HepG2 (cell line): Measurements from ENCODE around the gene PTPRD.

ENCODE experiments used
- CEBPZ ChIP-seq: IDR thresholded peaks from 2 replicates; pipeline ENCODE4 v1.6.1; 2012; ENCODE audit warnings: low read length, improper control_type of control experiment
- ETV6 ChIP-seq: sonication (generic); formaldehyde crosslinking; conservative IDR thresholded peaks from 2 replicates; pipeline ENCODE4 v1.4.0; 2020; ENCODE audit warnings: missing genetic modification reagents
- FOXA3 ChIP-seq: IDR thresholded peaks from 2 replicates; pipeline ENCODE4 v1.6.1; 2016; ENCODE audit warnings: missing genetic modification reagents, missing compliant biosample characterization
- NFRKB ChIP-seq: fragments of 450-650 bp; IDR thresholded peaks from 2 replicates; pipeline ENCODE4 v1.6.1; 2017
- NR2C2 ChIP-seq: sonication (generic); formaldehyde crosslinking; IDR thresholded peaks from 2 replicates; pipeline ENCODE4 v1.4.0; 2020; ENCODE audit warnings: missing genetic modification reagents, mild to moderate bottlenecking, moderate library complexity, borderline replicate concordance
- NR2F2 ChIP-seq: IDR thresholded peaks from 2 replicates; pipeline ENCODE4 v1.6.1; 2012; ENCODE audit warnings: low read depth, inconsistent platforms, borderline replicate concordance
- POLR2G ChIP-seq: fragments of 200-400 bp; formaldehyde crosslinking; IDR thresholded peaks from 2 replicates; pipeline ENCODE4 v1.6.1; 2018; ENCODE audit warnings: mild to moderate bottlenecking, low read depth, low read length, moderate library complexity
- RBFOX2 ChIP-seq: fragments of 200-400 bp; formaldehyde crosslinking; IDR thresholded peaks from 2 replicates; pipeline ENCODE4 v1.6.1; 2017; ENCODE audit warnings: low read depth, mild to moderate bottlenecking, low read length
- SIN3A ChIP-seq: IDR thresholded peaks from 2 replicates; pipeline ENCODE4 v1.6.1; 2011; ENCODE audit warnings: low read depth, mild to moderate bottlenecking, control low read depth, low read length, borderline replicate concordance
- TARDBP ChIP-seq: sonication (generic); formaldehyde crosslinking; IDR thresholded peaks from 2 replicates; pipeline ENCODE4 v1.8.0; 2022; ENCODE audit warnings: mild to moderate bottlenecking, missing genetic modification reagents
- ZNF256 ChIP-seq: sonication (generic); formaldehyde crosslinking; conservative IDR thresholded peaks from 2 replicates; pipeline ENCODE4 v1.4.0; 2020; ENCODE audit warnings: missing genetic modification reagents
- ZNF274 ChIP-seq: sonication (generic); formaldehyde crosslinking; IDR thresholded peaks from 2 replicates; pipeline ENCODE4 v1.5.1; 2020; ENCODE audit warnings: mild to moderate bottlenecking, missing genetic modification reagents
- ZZZ3 ChIP-seq: sonication (generic); formaldehyde crosslinking; IDR thresholded peaks from 2 replicates; pipeline ENCODE4 v1.4.0; 2020; ENCODE audit warnings: missing genetic modification reagents, mild to moderate bottlenecking, borderline replicate concordance

- TF ChIP-seq ZNF274 = no peak
- TF ChIP-seq ZZZ3 (CRISPR knock-in tag) = no peak
- no peak for TF ChIP-seq NR2C2 (CRISPR knock-in tag)
- TF ChIP-seq RBFOX2 = no peak
- TF ChIP-seq POLR2G = no peak
- no peak for TF ChIP-seq ETV6 (CRISPR knock-in tag)
- no peak for TF ChIP-seq SIN3A
- no peak for TF ChIP-seq ZNF256
- TF ChIP-seq CEBPZ = no peak
- TF ChIP-seq NFRKB = no peak
- TF ChIP-seq NR2F2 = no peak
- TF ChIP-seq TARDBP (CRISPR knock-in tag) = no peak
- no peak for TF ChIP-seq FOXA3
Measured at GRCh38 chr9:10403283-10403682, 209.5 kb downstream of the PTPRD start.
